HepG2 (cell line): ENCODE data around the gene CAMTA2. TPM values are rescaled to one million over a fixed set of nuclear protein-coding genes. Genes with fewer than 3 reads are reported as not detected.

Experiments
- FLYWCH1 ChIP-seq: sonication (generic); formaldehyde crosslinking; IDR thresholded peaks from 2 replicates; pipeline ENCODE4 v1.8.1; 2023; ENCODE audit warnings: mild to moderate bottlenecking, missing genetic modification reagents
- FOXK1 ChIP-seq: sonication (generic); formaldehyde crosslinking; IDR thresholded peaks from 2 replicates; pipeline ENCODE4 v1.4.0; 2020; ENCODE audit warnings: low read depth, missing genetic modification reagents, borderline replicate concordance
- HCFC1 ChIP-seq: fragments of 150-350 bp; IDR thresholded peaks from 2 replicates; pipeline ENCODE4 v1.6.1; 2014; ENCODE audit warnings: low read depth, low read length
- HOXA3 ChIP-seq: sonication (generic); formaldehyde crosslinking; IDR thresholded peaks from 2 replicates; pipeline ENCODE4 v1.5.0; 2020; ENCODE audit warnings: missing genetic modification reagents
- MYNN ChIP-seq: sonication (generic); formaldehyde crosslinking; IDR thresholded peaks from 2 replicates; pipeline ENCODE4 v1.4.0; 2020; ENCODE audit warnings: mild to moderate bottlenecking, low read depth, missing genetic modification reagents
- NFE2 ChIP-seq: sonication (generic); formaldehyde crosslinking; IDR thresholded peaks from 2 replicates; pipeline ENCODE4 v1.4.0; 2020; ENCODE audit warnings: missing genetic modification reagents
- NFYB ChIP-seq: sonication (generic); formaldehyde crosslinking; IDR thresholded peaks from 2 replicates; pipeline ENCODE4 v1.4.0; 2020; ENCODE audit warnings: missing genetic modification reagents
- NR2F2 ChIP-seq: IDR thresholded peaks from 2 replicates; pipeline ENCODE4 v1.6.1; 2012; ENCODE audit warnings: low read depth, inconsistent platforms, borderline replicate concordance
- TCF12 ChIP-seq, 2 experiments: fragments of 450-650 bp in 1 of 2; sonication (generic) in 1 of 2; formaldehyde crosslinking in 1 of 2; IDR thresholded peaks; 2 replicates each; pipeline versions ENCODE4 v1.6.1 to v1.8.0; 2017 to 2022; ENCODE audit warnings: antibody characterized with exemption in 1 of 2, mild to moderate bottlenecking in 1 of 2, missing genetic modification reagents in 1 of 2, moderate library complexity in 1 of 2
- TP53 ChIP-seq: sonication (generic); formaldehyde crosslinking; conservative IDR thresholded peaks from 2 replicates; pipeline ENCODE4 v1.4.0; 2020; ENCODE audit warnings: missing genetic modification reagents
- WIZ ChIP-seq: sonication (generic); formaldehyde crosslinking; IDR thresholded peaks from 2 replicates; pipeline ENCODE4 v1.5.1; 2020; ENCODE audit warnings: mild to moderate bottlenecking, missing genetic modification reagents
- ZHX2 ChIP-seq, 2 experiments: sonication (generic) in 1 of 2; formaldehyde crosslinking in 1 of 2; IDR thresholded peaks; 2 replicates each; pipeline versions ENCODE4 v1.6.1 to v1.9.0; 2014 to 2022; ENCODE audit warnings: antibody characterized with exemption in 1 of 2, borderline replicate concordance in 1 of 2, inconsistent platforms in 1 of 2, low read depth in 1 of 2, missing genetic modification reagents in 1 of 2
- ZIK1 ChIP-seq: sonication (generic); formaldehyde crosslinking; IDR thresholded peaks from 2 replicates; pipeline ENCODE4 v1.5.0; 2020; ENCODE audit warnings: mild to moderate bottlenecking, low read depth, missing genetic modification reagents, borderline replicate concordance
- ZMYM3 ChIP-seq: sonication (generic); formaldehyde crosslinking; IDR thresholded peaks from 2 replicates; pipeline ENCODE4 v1.5.1; 2020; ENCODE audit warnings: mild to moderate bottlenecking, missing genetic modification reagents
- ZNF274 ChIP-seq: sonication (generic); formaldehyde crosslinking; IDR thresholded peaks from 2 replicates; pipeline ENCODE4 v1.5.1; 2020; ENCODE audit warnings: mild to moderate bottlenecking, missing genetic modification reagents
- ZNF335 ChIP-seq: sonication (generic); formaldehyde crosslinking; IDR thresholded peaks from 2 replicates; pipeline ENCODE4 v1.4.0; 2020; ENCODE audit warnings: missing genetic modification reagents
- ZNF619 ChIP-seq: sonication (generic); formaldehyde crosslinking; IDR thresholded peaks from 2 replicates; pipeline ENCODE4 v1.4.0; 2020; ENCODE audit warnings: mild to moderate bottlenecking, missing genetic modification reagents
- ZNF782 ChIP-seq: sonication (generic); formaldehyde crosslinking; IDR thresholded peaks from 2 replicates; pipeline ENCODE4 v1.4.0; 2020; ENCODE audit warnings: missing genetic modification reagents, mild to moderate bottlenecking, borderline replicate concordance
- ZSCAN20 ChIP-seq: sonication (generic); formaldehyde crosslinking; IDR thresholded peaks from 2 replicates; pipeline ENCODE4 v1.4.0; 2020; ENCODE audit warnings: missing genetic modification reagents, mild to moderate bottlenecking, borderline replicate concordance
- ZSCAN9 ChIP-seq: IDR thresholded peaks from 2 replicates; pipeline ENCODE4 v1.6.1; 2016; ENCODE audit warnings: borderline replicate concordance
- polyA plus RNA-seq, 8 experiments: library from polyadenylated mRNA; depleted of rRNA in 3 of 8; stranded (reverse) in 7 of 8; unstranded in 1 of 8; fragments of >200 nt; fragmentation: Illumina TruSeq in 4 of 8; extraction: Trizol in 4 of 8; gene quantifications; 2 replicates each; pipeline versions ENCODE4 v1.2.1 to v1.2.3, GENCODE V29; 2011 to 2016; ENCODE audit warnings: low read depth in 4 of 8, missing spikeins in 1 of 8, mixed read lengths in 1 of 8; ENCODE audit not compliant: insufficient read depth in 1 of 8
- total RNA-seq, 5 experiments: library from RNA; depleted of rRNA; stranded (reverse); fragments of >200 nt; fragmentation: Illumina TruSeq; extraction: Trizol; gene quantifications; 2 replicates each; pipeline ENCODE4 v1.2.3, GENCODE V29; 2016; ENCODE audit warnings: low read depth in 1 of 5
- TF ChIP-seq, protein P1 (sequence below): sonication (generic); formaldehyde crosslinking; IDR thresholded peaks from 2 replicates; pipeline ENCODE4 v1.5.0; 2020; ENCODE audit warnings: mild to moderate bottlenecking, missing genetic modification reagents

CAMTA2 gene
- total and polyA plus RNA-seq, 2 of the 13 experiments (the other 11 are each of a cell fraction or from before 2014, with no cell fraction given): 4.1 to 7.1 TPM

DNA sequence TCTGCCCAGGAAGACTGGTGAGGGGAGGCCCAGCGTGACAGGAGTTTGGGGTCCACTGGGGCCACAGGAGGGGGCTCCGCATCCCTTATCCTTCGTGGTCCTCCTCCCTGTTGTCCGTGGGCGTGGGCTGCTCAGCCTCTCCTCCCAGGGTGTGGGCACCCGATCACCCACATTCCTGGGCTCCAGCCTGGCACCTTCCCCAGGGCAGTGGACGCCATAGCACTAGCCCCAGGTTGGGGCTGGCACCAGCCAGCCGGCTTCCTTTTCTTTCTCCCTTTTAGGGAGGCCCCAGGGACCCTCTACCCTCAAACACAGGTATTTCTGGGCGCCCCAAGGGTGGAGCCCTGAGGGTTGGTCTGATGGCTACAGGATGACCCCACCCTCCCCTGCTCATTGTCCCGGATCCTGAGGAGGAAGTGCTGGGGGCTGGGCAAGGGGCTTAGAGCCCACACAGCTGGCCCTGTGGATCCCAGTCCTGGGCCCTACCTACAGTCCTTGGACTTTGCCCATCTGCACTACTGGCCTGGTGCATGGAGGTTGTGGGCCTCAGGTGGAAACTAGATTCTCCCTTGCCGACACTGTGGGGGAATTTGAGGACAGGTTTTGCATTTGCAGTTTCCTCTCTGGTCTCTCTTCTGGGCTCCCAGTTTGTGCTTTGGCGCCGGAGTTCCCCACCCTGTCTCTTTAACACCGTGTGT, 11.4 kb upstream of the CAMTA2 start (continued):
- TF ChIP-seq ZHX2 (IDR thresholded peaks at IDR 0.05; ENCODE audit: low read depth) (no peak), ZHX2 (CRISPR knock-in tag; IDR thresholded peaks at IDR 0.05; ENCODE audit: borderline replicate concordance) (no peak), NFYB (CRISPR knock-in tag) (no peak), ZNF782 (CRISPR knock-in tag) (no peak), FOXK1 (peak; percentile 48; the same call in 1 of the 2 replicates), NFE2 (CRISPR knock-in tag) (no peak), FLYWCH1 (no peak), ZSCAN9 (peak; percentile 72), TP53 (no peak), NR2F2 (peak; percentile 4; the same call in 1 of the 2 replicates), ZSCAN20 (CRISPR knock-in tag) (no peak), WIZ (CRISPR knock-in tag) (peak; percentile 60; the same call in 1 of the 2 replicates), ZIK1 (CRISPR knock-in tag) (0 out of 2 replicates have a peak, but pooled peaks have one; percentile 66), MYNN (CRISPR knock-in tag) (no peak), ZNF274 (CRISPR knock-in tag) (0 out of 2 replicates have a peak, but pooled peaks have one; percentile 26), HCFC1 (no peak), ZNF335 (CRISPR knock-in tag) (no peak), TCF12 (IDR thresholded peaks at IDR 0.05) (no peak), TCF12 (CRISPR knock-in tag; IDR thresholded peaks at IDR 0.05) (peak; percentile 45; the same call in 1 of the 2 replicates), ZNF619 (no peak), HOXA3 (CRISPR knock-in tag) (peak; percentile 71; the same call in 1 of the 2 replicates), ZMYM3 (CRISPR knock-in tag) (peak; percentile 50; the same call in 1 of the 2 replicates)
- TF ChIP-seq, protein P1, sequence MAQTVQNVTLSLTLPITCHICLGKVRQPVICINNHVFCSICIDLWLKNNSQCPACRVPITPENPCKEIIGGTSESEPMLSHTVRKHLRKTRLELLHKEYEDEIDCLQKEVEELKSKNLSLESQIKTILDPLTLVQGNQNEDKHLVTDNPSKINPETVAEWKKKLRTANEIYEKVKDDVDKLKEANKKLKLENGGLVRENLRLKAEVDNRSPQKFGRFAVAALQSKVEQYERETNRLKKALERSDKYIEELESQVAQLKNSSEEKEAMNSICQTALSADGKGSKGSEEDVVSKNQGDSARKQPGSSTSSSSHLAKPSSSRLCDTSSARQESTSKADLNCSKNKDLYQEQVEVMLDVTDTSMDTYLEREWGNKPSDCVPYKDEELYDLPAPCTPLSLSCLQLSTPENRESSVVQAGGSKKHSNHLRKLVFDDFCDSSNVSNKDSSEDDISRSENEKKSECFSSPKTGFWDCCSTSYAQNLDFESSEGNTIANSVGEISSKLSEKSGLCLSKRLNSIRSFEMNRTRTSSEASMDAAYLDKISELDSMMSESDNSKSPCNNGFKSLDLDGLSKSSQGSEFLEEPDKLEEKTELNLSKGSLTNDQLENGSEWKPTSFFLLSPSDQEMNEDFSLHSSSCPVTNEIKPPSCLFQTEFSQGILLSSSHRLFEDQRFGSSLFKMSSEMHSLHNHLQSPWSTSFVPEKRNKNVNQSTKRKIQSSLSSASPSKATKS: no peak
